ENCODE measurements around the gene ELK3.
"Not testable (repeated sequence)": the region's sequence is repeated elsewhere in the genome, so short reads cannot be mapped to it uniquely, and the experiment has no call there.

Gene ELK3

GRCh38 chr12:96314723-96315122, 120.5 kb downstream of the ELK3 start:
- DNase-seq: no peak

- DNase-seq: not testable (repeated sequence)
Measured at GRCh38 chr12:96315741-96316481, 121.7 kb downstream of the ELK3 start.

- not testable (repeated sequence) for DNase-seq
Measured at GRCh38 chr12:96317801-96318200, 123.6 kb downstream of the ELK3 start.
